Measurements from ENCODE around the gene BHLHE41.

- no peak for TF ChIP-seq EZH2 (IDR thresholded peaks at IDR 0.05; ENCODE audit: low read length)
- TF ChIP-seq CTCF (optimal IDR thresholded peaks at IDR 0.05 in 1 of 3, IDR thresholded peaks at IDR 0.05 in 1 of 3, conservative IDR thresholded peaks at IDR 0.05 in 1 of 3; ENCODE audit: extremely low read depth in 1 of 3, insufficient read depth in 2 of 3, low read length in 3 of 3), result no peak
These were observed 2.6 kb upstream of the BHLHE41 start for GRCh38 chr12:26127404-26127803.
